Measurements from ENCODE around the gene CALD1. TPM values are rescaled to one million over a fixed set of nuclear protein-coding genes. Genes with fewer than 3 reads are reported as not detected.

The CALD1 gene
- total RNA-seq, 1 experiment from 2014 or later: 107 TPM

GRCh38 chr7:134852625-134853024 is 73.2 kb downstream of the CALD1 start:
- Mint-ChIP-seq H3K9me3 (no peaks in the 10 kb centered on the region), H3K27me3 (ENCODE audit: low read depth) (no peaks in the 10 kb centered on the region), H3K4me3 (no peak overlapping the region), H3K27ac (no peak overlapping the region; a peak in 1 of 7 replicates), H3K36me3 (ENCODE audit: insufficient read depth in 1 of 3, low read depth in 3 of 3) (peaks cover 0 to 2% (median 2%) of the 10 kb centered on the region in 3 experiments; a peak in 2 of 7 replicates), H3K4me1 (peaks cover 24 to 25% of the 10 kb centered on the region in 2 experiments)
- Histone ChIP-seq H3K23me2 (ENCODE audit: insufficient read length, low read depth, low read length, poor library complexity, severe bottlenecking) (no peaks in the 10 kb centered on the region), H2BK5ac (ENCODE audit: insufficient read length, low read length) (no peak overlapping the region), H2AFZ (ENCODE audit: low read length) (no peak overlapping the region), H3K9ac (ENCODE audit: extremely low read depth, insufficient read length, low read length) (no peak overlapping the region), H3K4me1 (ENCODE audit: insufficient read depth, low read length) (peaks cover 12% of the 10 kb centered on the region), H3K79me2 (ENCODE audit: insufficient read depth, low read length) (no peaks in the 10 kb centered on the region; the same call in 1 of the 2 replicates), H3T11ph (ENCODE audit: low read length) (no peak overlapping the region), H3K56ac (ENCODE audit: insufficient read length, low read depth, low read length) (no peak overlapping the region), H2BK20ac (ENCODE audit: low read depth, low read length, poor library complexity, severe bottlenecking) (no peak overlapping the region), H4K8ac (replicated peaks; ENCODE audit: insufficient read length, low read depth, low read length) (no peak overlapping the region), H3K27me3 (ENCODE audit: insufficient read depth, low read length) (no peaks in the 10 kb centered on the region), H4K91ac (ENCODE audit: insufficient read length, low read depth, low read length) (no peak overlapping the region), H3K9me3 (ENCODE audit: control insufficient read depth, low read depth, low read length) (no peaks in the 10 kb centered on the region), H3K18ac (ENCODE audit: insufficient read length, low read depth, low read length) (no peak overlapping the region), H4K20me1 (ENCODE audit: control insufficient read depth, insufficient read depth, insufficient read length) (no peaks in the 10 kb centered on the region), H3K23ac (ENCODE audit: insufficient read length, low read depth, low read length) (no peak overlapping the region), H3K14ac (ENCODE audit: insufficient read depth, low read length) (no peak overlapping the region), H3K4me2 (ENCODE audit: insufficient read depth, insufficient read length, low read length) (no peak overlapping the region), H4K5ac (ENCODE audit: insufficient read length, low read depth, low read length) (no peak overlapping the region), H2BK15ac (ENCODE audit: low read depth, low read length) (no peak overlapping the region), H3K27ac (ENCODE audit: insufficient read length, low read depth, low read length) (no peak overlapping the region), H3K4ac (ENCODE audit: low read depth, low read length) (no peak overlapping the region), H2AK5ac (ENCODE audit: insufficient read length, low read length) (no peak overlapping the region), H2BK120ac (ENCODE audit: low read depth, low read length, poor library complexity, severe bottlenecking) (no peak overlapping the region), H3K79me1 (ENCODE audit: insufficient read depth, low read depth, low read length, poor library complexity, severe bottlenecking) (no peaks in the 10 kb centered on the region), H2BK12ac (ENCODE audit: insufficient read length, low read depth, low read length) (no peak overlapping the region)
- DNase-seq: no peak
- TF ChIP-seq CTCF (conservative IDR thresholded peaks at IDR 0.05): no peak
- no CpG with 5 or more reads among the region's 2 CpGs for WGBS (ENCODE audit: extremely low coverage, insufficient read length, low lambda C conversion rate)

Measured in H9 (cell line).